Kidney (tissue), 22 donors: ENCODE measurements around the gene IQCN. TPM values are rescaled to one million over a fixed set of nuclear protein-coding genes. Genes with fewer than 3 reads are reported as not detected.

Experiments
- DNase-seq, 5 donors: peaks; one replicate each; pipeline ENCODE4 v3.0.0-alpha.2; 2013 to 2020
- FAIRE-seq: peaks from 2 replicates; lab custom pipeline; 2012; peaks lifted over from hg19 to GRCh38; lab: Jason Lieb, UNC
- H3K27ac ChIP-seq, 2 donors: one replicate each; pipeline ENCODE4 v1.7.0; 2013; ENCODE audit warnings: low read depth in 2 of 2, low read length in 2 of 2, inconsistent platforms in 1 of 2
- H3K27me3 ChIP-seq: one replicate; pipeline ENCODE4 v1.7.1; 2013; ENCODE audit warnings: low read length, inconsistent platforms; ENCODE audit not compliant: control insufficient read depth, insufficient read depth
- H3K36me3 ChIP-seq, 3 donors: one replicate each; pipeline versions ENCODE4 v1.7.0 to v1.7.1; 2013; ENCODE audit warnings: low read length in 3 of 3, control low read depth in 1 of 3, inconsistent platforms in 1 of 3; ENCODE audit not compliant: insufficient read depth in 3 of 3, control insufficient read depth in 2 of 3
- H3K4me1 ChIP-seq, 3 donors: one replicate each; pipeline versions ENCODE4 v1.7.0 to v1.7.1; 2013; ENCODE audit warnings: low read length in 3 of 3, inconsistent platforms in 1 of 3, low read depth in 1 of 3; ENCODE audit not compliant: control insufficient read depth in 2 of 3, insufficient read depth in 2 of 3
- H3K4me3 ChIP-seq, 3 donors: one replicate each; pipeline versions ENCODE4 v1.7.0 to v1.8.1; 2013; ENCODE audit warnings: low read length in 3 of 3, control low read depth in 1 of 3, inconsistent platforms in 1 of 3
- H3K9ac ChIP-seq, 3 donors: one replicate each; pipeline versions ENCODE4 v1.7.0 to v1.7.1; 2013; ENCODE audit warnings: low read length in 3 of 3, control low read depth in 1 of 3, inconsistent platforms in 1 of 3
- H3K9me3 ChIP-seq, 3 donors: one replicate each; pipeline versions ENCODE4 v1.7.0 to v1.7.1; 2013; ENCODE audit warnings: low read length in 3 of 3, control low read depth in 1 of 3, inconsistent platforms in 1 of 3; ENCODE audit not compliant: control insufficient read depth in 2 of 3, insufficient read depth in 1 of 3
- CTCF ChIP-seq: IDR thresholded peaks from 3 replicates; pipeline ENCODE4 v1.5.1; 2012; ENCODE audit warnings: mild to moderate bottlenecking, moderate library complexity, borderline replicate concordance; ENCODE audit not compliant: insufficient read depth; ENCODE audit errors: extremely low read depth
- intact Hi-C: fragments of 100-400 bp; cut with DNase I; formaldehyde crosslinking; loops from one replicate; pipeline ENCODE4 v1.11.1; 2022
- long read RNA-seq, 10 donors: library from polyadenylated mRNA in 1 of 10; unstranded in 1 of 10; transcript quantifications; one replicate each; pipeline ENCODE4 v2.0.0 and lab custom pipeline, GENCODE V29; 2021 to 2026
- polyA plus RNA-seq: library from polyadenylated mRNA; stranded (reverse); fragments of 350-450 nt; fragmentation: Illumina TruSeq; extraction: RNeasy Lipid Tissue Mini Kit (QIAGEN cat#74804); gene quantifications from one replicate; pipeline ENCODE4 v1.2.3, GENCODE V29; 2014; ENCODE audit warnings: low read depth, low replicate concordance; ENCODE audit not compliant: insufficient read depth
- total RNA-seq: library from RNA; stranded (reverse); fragmentation: NEBNext Ultra II Directional; extraction: Animal tissue kit (Norgen Biotek cat#: 25700); gene quantifications from one replicate; pipeline ENCODE4 v1.2.1, GENCODE V29; 2021
- donor health status: control.
- donor health status: control.
- donor health status: control.
- donor health status: control.
- donor health status: control.
- donor health status: DM: yes; HTN: yes; CAD: no.
- donor health status: Normal renal cell carcinoma (clear cell type).

The IQCN gene, protein sequence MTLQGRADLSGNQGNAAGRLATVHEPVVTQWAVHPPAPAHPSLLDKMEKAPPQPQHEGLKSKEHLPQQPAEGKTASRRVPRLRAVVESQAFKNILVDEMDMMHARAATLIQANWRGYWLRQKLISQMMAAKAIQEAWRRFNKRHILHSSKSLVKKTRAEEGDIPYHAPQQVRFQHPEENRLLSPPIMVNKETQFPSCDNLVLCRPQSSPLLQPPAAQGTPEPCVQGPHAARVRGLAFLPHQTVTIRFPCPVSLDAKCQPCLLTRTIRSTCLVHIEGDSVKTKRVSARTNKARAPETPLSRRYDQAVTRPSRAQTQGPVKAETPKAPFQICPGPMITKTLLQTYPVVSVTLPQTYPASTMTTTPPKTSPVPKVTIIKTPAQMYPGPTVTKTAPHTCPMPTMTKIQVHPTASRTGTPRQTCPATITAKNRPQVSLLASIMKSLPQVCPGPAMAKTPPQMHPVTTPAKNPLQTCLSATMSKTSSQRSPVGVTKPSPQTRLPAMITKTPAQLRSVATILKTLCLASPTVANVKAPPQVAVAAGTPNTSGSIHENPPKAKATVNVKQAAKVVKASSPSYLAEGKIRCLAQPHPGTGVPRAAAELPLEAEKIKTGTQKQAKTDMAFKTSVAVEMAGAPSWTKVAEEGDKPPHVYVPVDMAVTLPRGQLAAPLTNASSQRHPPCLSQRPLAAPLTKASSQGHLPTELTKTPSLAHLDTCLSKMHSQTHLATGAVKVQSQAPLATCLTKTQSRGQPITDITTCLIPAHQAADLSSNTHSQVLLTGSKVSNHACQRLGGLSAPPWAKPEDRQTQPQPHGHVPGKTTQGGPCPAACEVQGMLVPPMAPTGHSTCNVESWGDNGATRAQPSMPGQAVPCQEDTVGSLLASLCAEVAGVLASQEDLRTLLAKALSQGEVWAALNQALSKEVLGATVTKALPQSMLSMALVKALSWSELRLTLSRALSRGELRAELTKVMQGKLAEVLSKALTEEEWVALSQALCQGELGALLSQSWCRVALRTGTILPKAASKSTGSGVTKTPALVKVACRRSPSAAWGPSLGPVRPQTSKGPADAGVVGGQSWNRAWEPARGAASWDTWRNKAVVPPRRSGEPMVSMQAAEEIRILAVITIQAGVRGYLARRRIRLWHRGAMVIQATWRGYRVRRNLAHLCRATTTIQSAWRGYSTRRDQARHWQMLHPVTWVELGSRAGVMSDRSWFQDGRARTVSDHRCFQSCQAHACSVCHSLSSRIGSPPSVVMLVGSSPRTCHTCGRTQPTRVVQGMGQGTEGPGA (N-terminal part only)
- total RNA-seq (6.3 TPM), polyA plus RNA-seq (0.82 TPM)
- long read RNA-seq, donor 1, full-length matches to known transcripts: 9 of 9 reads
- long read RNA-seq, donor 1, partial matches to known transcripts: 0 of 9 reads
- long read RNA-seq, donor 1, other reads (novel, unspliced or antisense): 0 of 9 reads
- long read RNA-seq, donor 2, full-length matches to known transcripts: 8 of 8 reads
- long read RNA-seq, donor 2, partial matches to known transcripts: 0 of 8 reads
- long read RNA-seq, donor 2, other reads (novel, unspliced or antisense): 0 of 8 reads
- long read RNA-seq, donor 3, full-length matches to known transcripts: 8 of 8 reads
- long read RNA-seq, donor 3, partial matches to known transcripts: 0 of 8 reads
- long read RNA-seq, donor 3, other reads (novel, unspliced or antisense): 0 of 8 reads
- long read RNA-seq, donor 4, full-length matches to known transcripts: 5 of 5 reads
- long read RNA-seq, donor 4, partial matches to known transcripts: 0 of 5 reads
- long read RNA-seq, donor 4, other reads (novel, unspliced or antisense): 0 of 5 reads
- long read RNA-seq, donor 5: 0 reads
- long read RNA-seq, donor 6, full-length matches to known transcripts: 1 of 1 reads
- long read RNA-seq, donor 6, partial matches to known transcripts: 0 of 1 reads
- long read RNA-seq, donor 6, other reads (novel, unspliced or antisense): 0 of 1 reads
- long read RNA-seq, donor 7, full-length matches to known transcripts: 2 of 3 reads
- long read RNA-seq, donor 7, partial matches to known transcripts: 1 of 3 reads
- long read RNA-seq, donor 7, other reads (novel, unspliced or antisense): 0 of 3 reads
- long read RNA-seq, donor 8, full-length matches to known transcripts: 10 of 10 reads
- long read RNA-seq, donor 8, partial matches to known transcripts: 0 of 10 reads
- long read RNA-seq, donor 8, other reads (novel, unspliced or antisense): 0 of 10 reads
- long read RNA-seq, donor 9, full-length matches to known transcripts: 1 of 1 reads
- long read RNA-seq, donor 9, partial matches to known transcripts: 0 of 1 reads
- long read RNA-seq, donor 9, other reads (novel, unspliced or antisense): 0 of 1 reads
- long read RNA-seq, donor 10, full-length matches to known transcripts: 10 of 10 reads
- long read RNA-seq, donor 10, partial matches to known transcripts: 0 of 10 reads
- long read RNA-seq, donor 10, other reads (novel, unspliced or antisense): 0 of 10 reads

DNA sequence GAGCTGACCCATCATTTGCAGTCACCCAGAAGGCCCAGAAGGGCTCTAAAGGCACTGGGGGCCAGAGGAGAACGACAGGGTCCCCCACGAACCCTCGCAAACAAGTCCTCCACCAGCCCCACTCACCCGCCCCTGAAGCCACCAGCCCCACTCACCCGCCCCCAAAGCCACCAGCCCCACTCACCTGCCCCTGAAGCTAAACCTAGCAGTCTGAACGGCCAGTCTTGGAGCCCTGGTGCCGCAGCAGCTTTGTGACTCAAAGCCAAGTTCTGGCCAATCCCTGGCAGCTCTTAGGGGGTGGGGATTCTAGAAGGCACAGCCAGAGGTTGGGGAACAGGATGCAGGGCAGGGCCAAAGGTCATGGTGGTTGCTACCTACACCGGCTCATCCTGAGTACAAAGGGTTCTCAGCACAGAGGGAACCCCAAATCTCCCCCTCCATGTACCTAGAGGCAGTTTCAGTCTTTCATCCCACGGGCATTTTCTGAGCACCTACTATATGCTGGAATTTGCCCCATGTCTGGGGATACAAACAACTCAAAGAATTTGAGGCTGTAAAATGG lies at the start of gene IQCN:
Gene IQCN, minus strand, starts transcription at position 234 of the 562 bp plus-strand sequence. CDS start 4,974 bp downstream, outside the sequence.
- TF ChIP-seq CTCF: no peak
- Histone ChIP-seq H3K27me3 (no peaks in the 10 kb centered on the region), H3K9ac (peak within 1 kb of the TSS in 2 of 3 donors; percentile 6 to 15), H3K4me1 (peaks cover 0 to 32% (median 27%) of the 10 kb centered on the region in 3 donors), H3K36me3 (peaks cover 6 to 15% (median 8%) of the 10 kb centered on the region in 3 donors), H3K27ac (peak within 1 kb of the TSS; percentile 83 to 87), H3K4me3 (peak within 1 kb of the TSS in 1 of 3 donors; percentile 25), H3K9me3 (no peaks in the 10 kb centered on the region)
- DNase-seq: peak in 2 of 5 donors; percentile 56 to 70
- no peak for FAIRE-seq
- intact Hi-C loops: loop anchor here (10.0 kb wide), 1 partner anchor 131 kb away; no protein-coding TSS in a partner anchor

DNA sequence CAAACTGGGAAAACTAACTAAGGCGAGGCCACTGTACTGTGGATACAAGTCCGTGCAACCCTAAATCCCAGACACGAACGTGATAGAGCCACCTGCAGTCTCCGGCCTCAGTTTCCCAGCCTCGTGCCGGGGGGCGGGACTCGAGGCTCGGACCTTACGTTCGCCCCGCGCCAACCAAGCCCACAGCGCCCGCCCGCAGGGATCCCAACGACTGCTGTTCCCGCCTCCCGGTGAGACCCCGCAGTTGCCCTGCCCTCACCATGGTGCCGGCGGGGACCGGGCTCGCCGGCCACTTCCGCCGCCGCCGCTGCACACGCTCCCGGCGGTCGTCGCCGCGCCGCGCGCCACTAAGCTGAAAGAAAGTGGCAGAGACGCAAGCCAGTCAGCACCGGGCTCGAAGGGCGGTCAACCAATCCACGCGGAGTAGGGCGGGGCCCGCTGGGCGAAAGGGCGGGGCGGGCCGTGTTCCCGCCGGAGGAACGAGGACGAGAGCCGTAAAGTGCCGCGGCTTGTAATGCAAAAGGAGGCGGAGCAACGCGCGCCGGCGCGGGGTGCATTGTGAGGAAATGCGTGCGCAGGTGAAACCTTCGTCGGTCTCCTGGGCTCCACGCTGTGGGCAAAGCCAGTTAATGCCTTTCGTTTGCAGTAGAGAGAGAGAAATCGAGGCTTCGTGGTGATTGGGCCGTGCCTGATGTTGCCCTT lies 48.7 kb upstream of the IQCN start, which contains the start of gene LSM4:
Gene LSM4, minus strand, starts transcription at position 318 of the 702 bp plus-strand sequence. Its CDS starts 56 bp downstream, at position 262.
- DNase-seq: peak; percentile 99
- H3K4me3 ChIP-seq: peak within 1 kb of the TSS; percentile 71 to 86 (median 79)
- H3K27me3 ChIP-seq: no peaks in the 10 kb centered on the region
- intact Hi-C loops: no loop called here
- no peaks in the 10 kb centered on the region for H3K36me3 ChIP-seq
- peak; percentile 27 for FAIRE-seq
- peak within 1 kb of the TSS; percentile 68 to 94 (median 92) for H3K9ac ChIP-seq
- H3K4me1 ChIP-seq: peaks cover 3 to 42% (median 33%) of the 10 kb centered on the region in 3 donors
- peak within 1 kb of the TSS; percentile 91 to 93 for H3K27ac ChIP-seq
- H3K9me3 ChIP-seq: no peaks in the 10 kb centered on the region
- TF ChIP-seq CTCF: peak; percentile 37
